ENCODE results near the gene WDR33.

Gene WDR33

GRCh38 chr2:127670055-127670956 is 140.7 kb downstream of the WDR33 start:
- TF ChIP-seq PAX5 (IDR thresholded peaks at IDR 0.05; ENCODE audit: insufficient read depth, low read length, severe bottlenecking), result no peak
- no peak for TF ChIP-seq TAF1 (IDR thresholded peaks at IDR 0.05; ENCODE audit: low read depth, low read length)
- TF ChIP-seq POLR2A (IDR thresholded peaks at IDR 0.05; ENCODE audit: low read depth, low read length), result no peak
- TF ChIP-seq POU2F2 (IDR thresholded peaks at IDR 0.05; ENCODE audit: low read depth, low read length), result no peak
- no peak for TF ChIP-seq POLR2AphosphoS5 (IDR thresholded peaks at IDR 0.05; ENCODE audit: low read depth, low read length)
- TF ChIP-seq SPI1 (IDR thresholded peaks at IDR 0.05; ENCODE audit: low read depth, low read length), result no peak
- no peak for FAIRE-seq
- no peak for DNase-seq (ENCODE audit: insufficient read length, low spot score)

- TF ChIP-seq SPI1 (IDR thresholded peaks at IDR 0.05; ENCODE audit: low read depth, low read length), result no peak
- no peak for TF ChIP-seq TAF1 (IDR thresholded peaks at IDR 0.05; ENCODE audit: low read depth, low read length)
- TF ChIP-seq POLR2A (IDR thresholded peaks at IDR 0.05; ENCODE audit: low read depth, low read length), result no peak
- no peak for DNase-seq (ENCODE audit: insufficient read length, low spot score)
- no peak for FAIRE-seq
These were observed 141.9 kb downstream of the WDR33 start for GRCh38 chr2:127669056-127669455.

- FAIRE-seq (no peak), DNase-seq (ENCODE audit: insufficient read length, low spot score) (no peak)
- no peak for TF ChIP-seq SPI1 (IDR thresholded peaks at IDR 0.05; ENCODE audit: low read depth, low read length)
- no peak for TF ChIP-seq POLR2AphosphoS5 (IDR thresholded peaks at IDR 0.05; ENCODE audit: low read depth, low read length)
- TF ChIP-seq POLR2A (IDR thresholded peaks at IDR 0.05; ENCODE audit: low read depth, low read length), result no peak
- TF ChIP-seq POU2F2 (IDR thresholded peaks at IDR 0.05; ENCODE audit: low read depth, low read length), result no peak
- TF ChIP-seq PAX5 (IDR thresholded peaks at IDR 0.05; ENCODE audit: insufficient read depth, low read length, severe bottlenecking), result no peak
- no peak for TF ChIP-seq TAF1 (IDR thresholded peaks at IDR 0.05; ENCODE audit: low read depth, low read length)
These were observed 145.6 kb downstream of the WDR33 start for GRCh38 chr2:127665267-127665893.

GRCh38 chr2:127664895-127665225 is 146.1 kb downstream of the WDR33 start:
- FAIRE-seq, result no peak
- TF ChIP-seq POLR2A (IDR thresholded peaks at IDR 0.05; ENCODE audit: low read depth, low read length) (no peak), TAF1 (IDR thresholded peaks at IDR 0.05; ENCODE audit: low read depth, low read length) (no peak), POU2F2 (IDR thresholded peaks at IDR 0.05; ENCODE audit: low read depth, low read length) (no peak), POLR2AphosphoS5 (IDR thresholded peaks at IDR 0.05; ENCODE audit: low read depth, low read length) (no peak), SPI1 (IDR thresholded peaks at IDR 0.05; ENCODE audit: low read depth, low read length) (no peak), PAX5 (IDR thresholded peaks at IDR 0.05; ENCODE audit: insufficient read depth, low read length, severe bottlenecking) (no peak)

GRCh38 chr2:127664065-127664894 is 146.7 kb downstream of the WDR33 start:
- TF ChIP-seq SPI1 (IDR thresholded peaks at IDR 0.05; ENCODE audit: low read depth, low read length) (no peak), POLR2A (IDR thresholded peaks at IDR 0.05; ENCODE audit: low read depth, low read length) (no peak), POU2F2 (IDR thresholded peaks at IDR 0.05; ENCODE audit: low read depth, low read length) (no peak), POLR2AphosphoS5 (IDR thresholded peaks at IDR 0.05; ENCODE audit: low read depth, low read length) (no peak), PAX5 (IDR thresholded peaks at IDR 0.05; ENCODE audit: insufficient read depth, low read length, severe bottlenecking) (no peak)
- DNase-seq (ENCODE audit: insufficient read length, low spot score), result no peak
- no peak for FAIRE-seq

More at GRCh38 chr2:127664895-127665225, 146.1 kb downstream of the WDR33 start:
- no peak for DNase-seq (ENCODE audit: insufficient read length, low spot score)

GRCh38 chr2:127663566-127664064 is 147.4 kb downstream of the WDR33 start:
- no peak for DNase-seq (ENCODE audit: insufficient read length, low spot score)
- no peak for TF ChIP-seq POLR2AphosphoS5 (IDR thresholded peaks at IDR 0.05; ENCODE audit: low read depth, low read length)
- no peak for TF ChIP-seq POU2F2 (IDR thresholded peaks at IDR 0.05; ENCODE audit: low read depth, low read length)
- no peak for TF ChIP-seq SPI1 (IDR thresholded peaks at IDR 0.05; ENCODE audit: low read depth, low read length)
- no peak for TF ChIP-seq TAF1 (IDR thresholded peaks at IDR 0.05; ENCODE audit: low read depth, low read length)
- no peak for TF ChIP-seq POLR2A (IDR thresholded peaks at IDR 0.05; ENCODE audit: low read depth, low read length)
- TF ChIP-seq PAX5 (IDR thresholded peaks at IDR 0.05; ENCODE audit: insufficient read depth, low read length, severe bottlenecking), result no peak
- no peak for FAIRE-seq

- no peak for TF ChIP-seq SPI1 (IDR thresholded peaks at IDR 0.05; ENCODE audit: low read depth, low read length)
- no peak for TF ChIP-seq POLR2A (IDR thresholded peaks at IDR 0.05; ENCODE audit: low read depth, low read length)
- TF ChIP-seq POLR2AphosphoS5 (IDR thresholded peaks at IDR 0.05; ENCODE audit: low read depth, low read length), result no peak
- no peak for TF ChIP-seq TAF1 (IDR thresholded peaks at IDR 0.05; ENCODE audit: low read depth, low read length)
- no peak for TF ChIP-seq POU2F2 (IDR thresholded peaks at IDR 0.05; ENCODE audit: low read depth, low read length)
- no peak for TF ChIP-seq PAX5 (IDR thresholded peaks at IDR 0.05; ENCODE audit: insufficient read depth, low read length, severe bottlenecking)
- DNase-seq (ENCODE audit: insufficient read length, low spot score), result no peak
- no peak for FAIRE-seq
These were observed 147.9 kb downstream of the WDR33 start for GRCh38 chr2:127662937-127663565.

- no peak for DNase-seq (ENCODE audit: insufficient read length, low spot score)
- no peak for FAIRE-seq
- TF ChIP-seq TAF1 (IDR thresholded peaks at IDR 0.05; ENCODE audit: low read depth, low read length) (no peak), PAX5 (IDR thresholded peaks at IDR 0.05; ENCODE audit: insufficient read depth, low read length, severe bottlenecking) (no peak)
These were observed 148.9 kb downstream of the WDR33 start for GRCh38 chr2:127661949-127662510.
